K562 (cell line): ENCODE data around the gene ECE2. TPM values are rescaled to one million over a fixed set of nuclear protein-coding genes. Genes with fewer than 3 reads are reported as not detected.

Experiments used
- BCLAF1 ChIP-seq, 2 experiments: fragments of 450-650 bp in 1 of 2; IDR thresholded peaks; 2 replicates each; pipeline ENCODE4 v1.6.1; 2011 to 2017; ENCODE audit warnings: low read depth in 2 of 2, antibody characterized with exemption in 1 of 2, borderline replicate concordance in 1 of 2, low read length in 1 of 2, mild to moderate bottlenecking in 1 of 2, mixed read lengths in 1 of 2; ENCODE audit not compliant: control insufficient read depth in 1 of 2
- DEAF1 ChIP-seq: fragments of 450-650 bp; formaldehyde crosslinking; IDR thresholded peaks from 2 replicates; pipeline ENCODE4 v1.4.0; 2020; ENCODE audit warnings: mild to moderate bottlenecking, moderate library complexity
- ESRRB ChIP-seq: fragments of 250-450 bp; sonication (Bioruptor Pico); IDR thresholded peaks from 2 replicates; pipeline ENCODE4 v1.5.0; 2020; ENCODE audit warnings: mild to moderate bottlenecking, moderate library complexity, borderline replicate concordance
- RAD21 ChIP-seq, 2 experiments: fragments of 250-450 bp in 1 of 2; fragments of 450-650 bp in 1 of 2; sonication (Bioruptor Pico) in 1 of 2; formaldehyde crosslinking in 1 of 2; IDR thresholded peaks in 1 of 2; conservative IDR thresholded peaks in 1 of 2; 2 replicates each; pipeline versions ENCODE4 v1.4.0 to v1.8.0; 2020 to 2022; ENCODE audit warnings: mild to moderate bottlenecking in 2 of 2, moderate library complexity in 1 of 2
- REST ChIP-seq, 2 experiments: fragments of 450-650 bp; formaldehyde crosslinking in 1 of 2; IDR thresholded peaks; 2 replicates each; pipeline versions ENCODE4 v1.4.0 to v1.6.1; 2014 to 2020; ENCODE audit warnings: mild to moderate bottlenecking in 2 of 2, borderline replicate concordance in 1 of 2, low read depth in 1 of 2
- TEAD1 ChIP-seq, 2 experiments: fragments of 450-650 bp in 1 of 2; sonication (generic) in 1 of 2; formaldehyde crosslinking; IDR thresholded peaks; 2 replicates each; pipeline versions ENCODE4 v1.4.0 to v1.8.0; 2020 to 2022; ENCODE audit warnings: mild to moderate bottlenecking in 2 of 2, missing genetic modification reagents in 1 of 2
- ZNF384 ChIP-seq: IDR thresholded peaks from 2 replicates; pipeline ENCODE4 v1.6.1; 2012; ENCODE audit warnings: low read depth, low read length, improper control_type of control experiment
- ZNF518B ChIP-seq: fragments of 250-450 bp; sonication (Bioruptor Pico); IDR thresholded peaks from 2 replicates; pipeline ENCODE4 v1.5.0; 2021; ENCODE audit warnings: mild to moderate bottlenecking, moderate library complexity
- ZNF75A ChIP-seq: fragments of 450-650 bp; formaldehyde crosslinking; IDR thresholded peaks from 2 replicates; pipeline ENCODE4 v1.4.0; 2020; ENCODE audit warnings: mild to moderate bottlenecking
- ZNF77 ChIP-seq: fragments of 250-450 bp; sonication (Bioruptor Pico); IDR thresholded peaks from 2 replicates; pipeline ENCODE4 v1.5.0; 2020
- polyA plus RNA-seq, 8 experiments: library from polyadenylated mRNA; depleted of rRNA in 4 of 8; stranded (reverse) in 5 of 8; unstranded in 3 of 8; fragments of >200 nt; fragmentation: Nextera tagmentation in 2 of 8; fragmentation: Illumina TruSeq in 1 of 8; extraction: Ambion mirVana in 2 of 8; extraction: Trizol in 1 of 8; gene quantifications; 2 replicates each; pipeline versions ENCODE4 v1.2.1 to v1.2.3, GENCODE V29; 2011 to 2014; ENCODE audit warnings: inconsistent platforms in 1 of 8, missing spikeins in 1 of 8
- total RNA-seq, 7 experiments: library from RNA; depleted of rRNA in 6 of 7; stranded (reverse); fragments of >200 nt in 6 of 7; fragmentation: Illumina TruSeq in 2 of 7; extraction: Trizol in 2 of 7; gene quantifications; 2 replicates each; pipeline versions ENCODE4 v1.2.1 to v1.2.3, GENCODE V29; 2011 to 2021; ENCODE audit warnings: low replicate concordance in 1 of 7

ECE2 gene
- total and polyA plus RNA-seq, 9 of the 15 experiments (the other 6 are each of a cell fraction or from before 2014, with no cell fraction given): not detected

- TF ChIP-seq REST (IDR thresholded peaks at IDR 0.05; ENCODE audit: borderline replicate concordance) (peak; percentile 57; the same call in 1 of the 2 replicates), REST (CRISPR knock-in tag; IDR thresholded peaks at IDR 0.05; ENCODE audit: low read depth) (no peak), DEAF1 (CRISPR knock-in tag) (peak; percentile 48; the same call in 1 of the 2 replicates), BCLAF1 (IDR thresholded peaks at IDR 0.05; ENCODE audit: borderline replicate concordance in 1 of 2, control insufficient read depth in 1 of 2, low read depth in 2 of 2, low read length in 1 of 2) (no peak), RAD21 (CRISPR knock-in tag; conservative IDR thresholded peaks at IDR 0.05 in 1 of 2, IDR thresholded peaks at IDR 0.05 in 1 of 2) (peak; percentile 52 to 81), TEAD1 (CRISPR knock-in tag; IDR thresholded peaks at IDR 0.05) (no peak), ZNF518B (CRISPR knock-in tag) (no peak), ZNF384 (peak; percentile 64), ESRRB (CRISPR knock-in tag) (no peak), ZNF75A (CRISPR knock-in tag) (no peak), ZNF77 (CRISPR knock-in tag) (no peak)
These were observed 8.9 kb downstream of the ECE2 start (continued) for GRCh38 chr3:184284696-184285095.
